ENCODE measurements around the gene RNASEL. TPM values are rescaled to one million over a fixed set of nuclear protein-coding genes. Genes with fewer than 3 reads are reported as not detected.

Gene RNASEL
- polyA plus RNA-seq, 6 donors from 2014 or later: 5.0 to 10.1 (median 7.1) TPM

- peak overlapping the region in 1 of 8 donors; percentile 97 for H3K4me3 Mint-ChIP-seq
- peaks cover 47 to 69% (median 63%) of the 10 kb centered on the region in 3 donors for H3K4me1 Mint-ChIP-seq
- no peaks in the 10 kb centered on the region for H3K9me3 Mint-ChIP-seq
- H3K27me3 Mint-ChIP-seq: no peaks in the 10 kb centered on the region
- peaks cover 18 to 32% of the 10 kb centered on the region in 2 donors for H3K36me3 Mint-ChIP-seq
- H3K27ac Mint-ChIP-seq: peak overlapping the region in 1 of 6 donors; percentile 29
- DNase-seq (no peak), ATAC-seq (ENCODE audit: low read depth in 2 of 2) (no peak)
Observed at GRCh38 chr1:182587093-182587492, 2.0 kb downstream of the RNASEL start.

- no peaks in the 10 kb centered on the region for H3K9me3 Mint-ChIP-seq
- no peak for DNase-seq
- peaks cover 47 to 70% (median 66%) of the 10 kb centered on the region in 3 donors for H3K4me1 Mint-ChIP-seq
- peaks cover 18 to 35% of the 10 kb centered on the region in 2 donors for H3K36me3 Mint-ChIP-seq
- no peak overlapping the region for H3K4me3 Mint-ChIP-seq
- peak overlapping the region in 1 of 6 donors; percentile 28 for H3K27ac Mint-ChIP-seq
- no peak for ATAC-seq (ENCODE audit: low read depth in 2 of 2)
- no peaks in the 10 kb centered on the region for H3K27me3 Mint-ChIP-seq
Observed at GRCh38 chr1:182586380-182586779, 2.7 kb downstream of the RNASEL start.

GRCh38 chr1:182584746-182585145 lies 4.3 kb downstream of the RNASEL start:
- DNase-seq: no peak
- Mint-ChIP-seq H3K4me1 (peaks cover 42 to 73% (median 62%) of the 10 kb centered on the region in 3 donors), H3K27me3 (no peaks in the 10 kb centered on the region), H3K9me3 (no peaks in the 10 kb centered on the region), H3K36me3 (peaks cover 31 to 48% of the 10 kb centered on the region in 2 donors), H3K27ac (no peak overlapping the region), H3K4me3 (peak overlapping the region in 2 of 8 donors; percentile 14 to 19)
- ATAC-seq (ENCODE audit: low read depth in 2 of 2): no peak

- no peak for DNase-seq
- Mint-ChIP-seq H3K36me3 (peaks cover 45 to 57% of the 10 kb centered on the region in 2 donors), H3K9me3 (no peaks in the 10 kb centered on the region), H3K4me3 (no peak overlapping the region), H3K27ac (peak overlapping the region in 1 of 6 donors; percentile 12), H3K27me3 (no peaks in the 10 kb centered on the region), H3K4me1 (peaks cover 24 to 56% (median 34%) of the 10 kb centered on the region in 3 donors)
- ATAC-seq (ENCODE audit: low read depth in 2 of 2): no peak
Observed at GRCh38 chr1:182580736-182581135, 8.3 kb downstream of the RNASEL start.

- DNase-seq (no peak), ATAC-seq (ENCODE audit: low read depth in 2 of 2) (no peak)
- peaks cover 40 to 45% of the 10 kb centered on the region in 2 donors for H3K36me3 Mint-ChIP-seq
- H3K27me3 Mint-ChIP-seq: no peaks in the 10 kb centered on the region
- H3K4me3 Mint-ChIP-seq: no peak overlapping the region
- H3K27ac Mint-ChIP-seq: no peak overlapping the region
- H3K4me1 Mint-ChIP-seq: peaks cover 8 to 25% (median 12%) of the 10 kb centered on the region in 3 donors
- H3K9me3 Mint-ChIP-seq: no peaks in the 10 kb centered on the region
Observed at GRCh38 chr1:182575540-182576149, 13.4 kb downstream of the RNASEL start.

- Mint-ChIP-seq H3K27me3 (no peaks in the 10 kb centered on the region), H3K36me3 (peaks cover 25 to 33% of the 10 kb centered on the region in 2 donors), H3K4me1 (peaks cover 5 to 15% (median 12%) of the 10 kb centered on the region in 3 donors), H3K27ac (peak overlapping the region in 1 of 6 donors; percentile 80), H3K9me3 (no peaks in the 10 kb centered on the region), H3K4me3 (no peak overlapping the region)
- DNase-seq (no peak), ATAC-seq (ENCODE audit: low read depth in 2 of 2) (no peak)
Observed at GRCh38 chr1:182574156-182574555, 14.9 kb downstream of the RNASEL start.

- Mint-ChIP-seq H3K27me3 (no peaks in the 10 kb centered on the region), H3K9me3 (no peaks in the 10 kb centered on the region), H3K36me3 (peaks cover 11 to 12% of the 10 kb centered on the region in 2 donors), H3K27ac (no peak overlapping the region), H3K4me1 (peaks cover 3 to 12% (median 7%) of the 10 kb centered on the region in 3 donors), H3K4me3 (no peak overlapping the region)
- DNase-seq (no peak), ATAC-seq (ENCODE audit: low read depth in 2 of 2) (peak; percentile 34 to 37)
Observed at GRCh38 chr1:182570611-182570970, 18.5 kb downstream of the RNASEL start.

GRCh38 chr1:182569939-182570610 lies 19.0 kb downstream of the RNASEL start:
- Mint-ChIP-seq H3K4me1 (peaks cover 3 to 12% (median 7%) of the 10 kb centered on the region in 3 donors), H3K9me3 (no peaks in the 10 kb centered on the region), H3K27ac (no peak overlapping the region), H3K27me3 (no peaks in the 10 kb centered on the region), H3K4me3 (no peak overlapping the region), H3K36me3 (peaks cover 6 to 8% of the 10 kb centered on the region in 2 donors)
- ATAC-seq (ENCODE audit: low read depth in 2 of 2): peak; percentile 25 to 38
- no peak for DNase-seq

- peaks cover 3 to 12% (median 7%) of the 10 kb centered on the region in 3 donors for H3K4me1 Mint-ChIP-seq
- no peaks in the 10 kb centered on the region for H3K9me3 Mint-ChIP-seq
- no peak overlapping the region for H3K4me3 Mint-ChIP-seq
- DNase-seq (peak; percentile 34), ATAC-seq (ENCODE audit: low read depth in 2 of 2) (peak; percentile 90)
- H3K27ac Mint-ChIP-seq: no peak overlapping the region
- H3K27me3 Mint-ChIP-seq: no peaks in the 10 kb centered on the region
- no peaks in the 10 kb centered on the region for H3K36me3 Mint-ChIP-seq
Observed at GRCh38 chr1:182568647-182569284, 20.3 kb downstream of the RNASEL start.

- no peak overlapping the region for H3K4me3 Mint-ChIP-seq
- peaks cover 3 to 12% (median 5%) of the 10 kb centered on the region in 3 donors for H3K4me1 Mint-ChIP-seq
- H3K9me3 Mint-ChIP-seq: no peaks in the 10 kb centered on the region
- H3K36me3 Mint-ChIP-seq: no peaks in the 10 kb centered on the region
- no peak for DNase-seq
- H3K27me3 Mint-ChIP-seq: no peaks in the 10 kb centered on the region
- ATAC-seq (ENCODE audit: low read depth in 2 of 2): no peak
- H3K27ac Mint-ChIP-seq: peak overlapping the region in 1 of 6 donors; percentile 26
Observed at GRCh38 chr1:182567629-182568028, 21.4 kb downstream of the RNASEL start.

- H3K9me3 Mint-ChIP-seq: no peaks in the 10 kb centered on the region
- ATAC-seq (ENCODE audit: low read depth in 2 of 2) (no peak), DNase-seq (no peak)
- H3K4me3 Mint-ChIP-seq: no peak overlapping the region
- H3K4me1 Mint-ChIP-seq: no peaks in the 10 kb centered on the region
- H3K27ac Mint-ChIP-seq: no peak overlapping the region
- H3K36me3 Mint-ChIP-seq: no peaks in the 10 kb centered on the region
- no peaks in the 10 kb centered on the region for H3K27me3 Mint-ChIP-seq
Observed at GRCh38 chr1:182565537-182565936, 23.5 kb downstream of the RNASEL start.

- no peaks in the 10 kb centered on the region for H3K4me1 Mint-ChIP-seq
- DNase-seq (no peak), ATAC-seq (ENCODE audit: low read depth in 2 of 2) (no peak)
- H3K36me3 Mint-ChIP-seq: peaks cover 0 to 4% of the 10 kb centered on the region in 2 donors
- H3K9me3 Mint-ChIP-seq: peaks cover 0 to 3% (median 0%) of the 10 kb centered on the region in 7 donors
- H3K27me3 Mint-ChIP-seq: peaks cover 0 to 5% (median 0%) of the 10 kb centered on the region in 3 donors
- H3K4me3 Mint-ChIP-seq: no peak overlapping the region
- no peak overlapping the region for H3K27ac Mint-ChIP-seq
Observed at GRCh38 chr1:182564406-182565004, 24.6 kb downstream of the RNASEL start.

GRCh38 chr1:182563095-182563494 lies 26.0 kb downstream of the RNASEL start:
- H3K27me3 Mint-ChIP-seq: peaks cover 0 to 8% (median 0%) of the 10 kb centered on the region in 3 donors
- peaks cover 0 to 5% (median 0%) of the 10 kb centered on the region in 7 donors for H3K9me3 Mint-ChIP-seq
- no peak overlapping the region for H3K27ac Mint-ChIP-seq
- no peak overlapping the region for H3K4me3 Mint-ChIP-seq
- no peaks in the 10 kb centered on the region for H3K4me1 Mint-ChIP-seq
- ATAC-seq (ENCODE audit: low read depth in 2 of 2) (no peak), DNase-seq (no peak)
- H3K36me3 Mint-ChIP-seq: peaks cover 0 to 8% of the 10 kb centered on the region in 2 donors
